Gastrocnemius medialis (tissue), 4 donors: ENCODE data around the gene NPAS3. TPM values are rescaled to one million over a fixed set of nuclear protein-coding genes. Genes with fewer than 3 reads are reported as not detected.

ENCODE experiments used
- ATAC-seq, 2 donors: fragments of 150-250 bp; one replicate each; pipeline ENCODE4 v1.9.1; 2016
- DNase-seq, 2 donors: peaks; one replicate each; pipeline ENCODE4 v3.0.0-alpha.2; 2019
- H3K27ac ChIP-seq, 4 donors: fragments of 200-600 bp; sonication (generic); 1 replicate in 1 of 4; 2 replicates in 3 of 4; pipeline ENCODE4 v1.5.1; 2016 to 2018; ENCODE audit warnings: mild to moderate bottlenecking in 2 of 4, moderate library complexity in 1 of 4
- H3K27me3 ChIP-seq, 3 donors: fragments of 200-600 bp; sonication (generic) in 2 of 3; 1 replicate in 1 of 3; 2 replicates in 2 of 3; pipeline versions ENCODE4 v1.5.1 to v1.6.0; 2016 to 2019; ENCODE audit warnings: mild to moderate bottlenecking in 1 of 3, moderate library complexity in 1 of 3
- H3K36me3 ChIP-seq, 2 donors: fragments of 200-600 bp; sonication (generic) in 1 of 2; one replicate each; pipeline ENCODE4 v1.5.1; 2017 to 2018
- H3K4me1 ChIP-seq, 2 donors: fragments of 200-600 bp; sonication (generic) in 1 of 2; one replicate each; pipeline ENCODE4 v1.5.1; 2016 to 2017; ENCODE audit warnings: mild to moderate bottlenecking in 2 of 2
- H3K4me3 ChIP-seq, 4 donors: fragments of 200-600 bp; sonication (generic) in 3 of 4; 1 replicate in 1 of 4; 2 replicates in 3 of 4; pipeline ENCODE4 v1.5.1; 2016 to 2019; ENCODE audit warnings: mild to moderate bottlenecking in 2 of 4
- H3K9me3 ChIP-seq, 3 donors: fragments of 200-600 bp; sonication (generic) in 2 of 3; 1 replicate in 1 of 3; 2 replicates in 2 of 3; pipeline ENCODE4 v1.5.1; 2016 to 2019
- CTCF ChIP-seq, 5 experiments: fragments of 450-650 bp in 3 of 5; fragments of 200-600 bp in 2 of 5; sonication (generic) in 2 of 5; IDR thresholded peaks in 4 of 5; conservative IDR thresholded peaks in 1 of 5; 1 replicate in 4 of 5; 2 replicates in 1 of 5; pipeline ENCODE4 v1.5.1; 2016 to 2019; ENCODE audit warnings: antibody characterized with exemption in 5 of 5, mild to moderate bottlenecking in 3 of 5, moderate library complexity in 3 of 5
- POLR2A ChIP-seq, 2 donors: fragments of 450-650 bp; IDR thresholded peaks; one replicate each; pipeline ENCODE4 v1.6.1; 2017; ENCODE audit warnings: antibody characterized with exemption in 2 of 2, mild to moderate bottlenecking in 2 of 2, moderate library complexity in 2 of 2
- in situ Hi-C, 4 donors: fragments of 200-750 bp; cut with MboI; loops; one replicate each; pipeline versions ENCODE4 v1.15.0 to v1.8.0; 2017; ENCODE audit warnings: low sequenced_read_pairs in 4 of 4
- intact Hi-C: fragments of 100-400 bp; cut with DNase I; formaldehyde crosslinking; loops from one replicate; pipeline ENCODE4 v1.15.1; 2023; ENCODE audit warnings: low total_unique reads
- total RNA-seq, 4 donors: library from RNA; depleted of rRNA; stranded (reverse); fragments of >200 nt; gene quantifications; one replicate each; pipeline versions ENCODE4 v1.1.0 to v1.2.3, GENCODE V29; 2016

The NPAS3 gene
- total RNA-seq, 4 donors from 2014 or later: 0.82 to 1.00 TPM; not detected in 2

DNA sequence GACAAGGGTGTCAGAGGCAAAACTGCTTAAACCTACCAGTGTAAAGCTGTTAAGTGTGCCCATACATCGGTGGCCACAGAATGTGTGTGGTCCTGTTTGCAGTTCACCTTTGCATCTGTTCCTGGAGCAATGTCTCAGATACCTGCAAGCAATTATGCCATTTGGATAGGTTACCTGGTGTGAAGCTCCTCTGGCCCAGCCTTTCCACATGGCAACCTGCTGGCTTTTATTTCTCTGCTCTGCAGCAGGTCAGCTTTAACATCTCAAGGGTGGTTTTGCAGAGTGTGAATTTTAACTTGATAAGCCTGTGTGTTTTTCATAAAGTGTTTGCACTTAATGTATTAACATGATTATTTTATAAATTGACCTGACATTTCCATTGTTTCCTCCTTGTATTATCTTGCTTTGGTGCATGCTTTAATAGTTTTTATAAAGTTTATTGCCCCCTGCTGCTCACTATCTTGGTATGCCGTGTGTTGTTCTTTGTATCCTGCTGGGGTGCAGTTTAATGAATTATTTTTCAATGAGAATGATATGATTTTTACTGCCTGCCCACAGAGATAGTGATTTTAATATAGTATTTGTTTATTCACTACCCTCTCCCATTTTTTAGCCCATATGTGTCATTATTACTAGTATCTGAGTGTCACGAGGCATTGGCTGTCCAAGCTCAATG is 403.8 kb downstream of the NPAS3 start:
- ATAC-seq (no peak), DNase-seq (no peak)
- intact Hi-C loops (no loop called here), in situ Hi-C loops (no loop called here)
- no peaks in the 10 kb centered on the region for H3K36me3 ChIP-seq
- no peaks in the 10 kb centered on the region for H3K9me3 ChIP-seq
- no peaks in the 10 kb centered on the region for H3K27me3 ChIP-seq
- no peaks in the 10 kb centered on the region for H3K4me1 ChIP-seq
- H3K4me3 ChIP-seq: no peak overlapping the region
- no peak overlapping the region for H3K27ac ChIP-seq
- no peak for TF ChIP-seq CTCF (IDR thresholded peaks at IDR 0.05 in 4 of 5, conservative IDR thresholded peaks at IDR 0.05 in 1 of 5)
- TF ChIP-seq POLR2A (IDR thresholded peaks at IDR 0.05): no peak

GRCh38 chr14:33343016-33343415 is 404.3 kb downstream of the NPAS3 start:
- H3K4me1 ChIP-seq: no peaks in the 10 kb centered on the region
- H3K4me3 ChIP-seq: no peak overlapping the region
- TF ChIP-seq CTCF (IDR thresholded peaks at IDR 0.05 in 4 of 5, conservative IDR thresholded peaks at IDR 0.05 in 1 of 5): no peak
- ATAC-seq (no peak), DNase-seq (no peak)
- H3K9me3 ChIP-seq: no peaks in the 10 kb centered on the region
- intact Hi-C loops (no loop called here), in situ Hi-C loops (no loop called here)
- no peaks in the 10 kb centered on the region for H3K27me3 ChIP-seq
- no peak overlapping the region for H3K27ac ChIP-seq
- no peaks in the 10 kb centered on the region for H3K36me3 ChIP-seq

DNA sequence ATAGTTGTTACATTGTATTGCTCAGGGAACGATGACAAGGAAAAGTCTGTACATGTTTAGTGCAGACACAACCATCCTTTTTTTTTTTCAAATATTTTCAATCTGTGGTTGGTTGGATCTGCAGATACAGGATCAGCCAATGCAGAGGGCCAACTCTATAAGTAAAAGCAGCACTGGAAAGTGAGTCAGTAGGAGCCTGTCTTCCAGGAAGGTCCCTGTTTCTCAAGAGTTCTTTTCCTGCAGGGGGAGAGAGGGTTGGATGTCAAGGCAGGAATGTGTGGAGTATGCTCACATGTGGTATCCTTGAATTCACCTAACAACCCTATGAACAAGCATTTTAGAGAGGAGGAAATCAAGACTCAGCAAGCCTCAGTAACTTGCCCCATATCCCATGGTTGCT is 409.1 kb downstream of the NPAS3 start:
- Histone ChIP-seq H3K4me1 (no peaks in the 10 kb centered on the region), H3K27ac (no peak overlapping the region), H3K27me3 (no peaks in the 10 kb centered on the region), H3K9me3 (no peaks in the 10 kb centered on the region), H3K4me3 (no peak overlapping the region), H3K36me3 (no peaks in the 10 kb centered on the region)
- ATAC-seq: no peak
- in situ Hi-C loops: no loop called here
- no peak for DNase-seq
- intact Hi-C loops: no loop called here
- TF ChIP-seq CTCF (IDR thresholded peaks at IDR 0.05 in 4 of 5, conservative IDR thresholded peaks at IDR 0.05 in 1 of 5) (no peak), POLR2A (IDR thresholded peaks at IDR 0.05) (no peak)

DNA sequence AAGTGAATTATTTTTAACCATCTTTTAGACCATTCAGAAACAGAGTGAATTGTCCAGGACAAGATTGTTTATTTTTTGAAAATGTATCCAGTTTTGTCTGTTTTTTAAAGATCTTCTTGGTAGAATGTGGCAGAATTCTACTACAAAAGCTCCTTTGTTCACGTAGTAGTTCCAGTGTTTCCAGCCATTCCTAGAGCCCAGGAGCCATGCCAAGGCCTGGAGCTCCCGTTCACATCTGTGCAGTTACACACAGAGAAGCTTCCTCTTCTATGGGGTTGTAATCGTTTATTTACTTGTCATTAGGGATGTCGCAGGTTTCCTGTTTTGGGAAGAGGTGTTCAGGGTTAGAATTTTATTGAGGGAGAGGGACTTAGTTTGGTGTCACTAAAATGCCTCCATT is 409.8 kb downstream of the NPAS3 start:
- Histone ChIP-seq H3K36me3 (no peaks in the 10 kb centered on the region), H3K4me1 (no peaks in the 10 kb centered on the region), H3K4me3 (no peak overlapping the region), H3K9me3 (no peaks in the 10 kb centered on the region), H3K27ac (no peak overlapping the region), H3K27me3 (no peaks in the 10 kb centered on the region)
- no peak for DNase-seq
- no peak for ATAC-seq
- in situ Hi-C loops: no loop called here
- intact Hi-C loops: no loop called here
- no peak for TF ChIP-seq POLR2A (IDR thresholded peaks at IDR 0.05)
- TF ChIP-seq CTCF (IDR thresholded peaks at IDR 0.05 in 4 of 5, conservative IDR thresholded peaks at IDR 0.05 in 1 of 5): no peak

DNA sequence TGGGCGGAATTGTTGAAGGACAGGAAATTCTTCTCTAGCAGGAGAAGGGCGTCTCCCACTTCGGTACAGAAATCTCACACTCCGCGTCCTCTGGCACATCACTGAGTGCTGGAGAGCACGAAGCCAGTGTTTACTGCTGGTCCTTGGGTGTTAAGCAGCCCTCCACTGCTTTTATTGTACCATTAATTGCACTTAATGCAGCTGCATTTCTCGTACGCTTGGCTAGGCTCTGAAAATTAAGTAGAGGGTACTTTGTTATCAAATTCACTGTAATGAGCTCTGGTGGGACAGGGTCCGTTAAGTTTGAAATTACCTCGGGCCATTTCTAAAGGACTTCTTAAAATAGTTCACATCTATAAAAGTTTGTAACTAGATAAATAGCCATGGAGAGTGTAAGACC is 411.2 kb downstream of the NPAS3 start:
- ATAC-seq (no peak), DNase-seq (no peak)
- H3K4me3 ChIP-seq: no peak overlapping the region
- no peaks in the 10 kb centered on the region for H3K9me3 ChIP-seq
- TF ChIP-seq POLR2A (IDR thresholded peaks at IDR 0.05) (no peak), CTCF (IDR thresholded peaks at IDR 0.05 in 4 of 5, conservative IDR thresholded peaks at IDR 0.05 in 1 of 5) (no peak)
- in situ Hi-C loops: no loop called here
- no peaks in the 10 kb centered on the region for H3K27me3 ChIP-seq
- no peaks in the 10 kb centered on the region for H3K36me3 ChIP-seq
- no peaks in the 10 kb centered on the region for H3K4me1 ChIP-seq
- no peak overlapping the region for H3K27ac ChIP-seq
- intact Hi-C loops: no loop called here
